GM12878 (cell line): Measurements from ENCODE around the gene NRG2. TPM values are rescaled to one million over a fixed set of nuclear protein-coding genes. Genes with fewer than 3 reads are reported as not detected.

Experiments used
- ATAC-seq: fragments of 200-7000 bp; cut with Tn5 transposase; 3 replicates; pipeline ENCODE4 v1.9.1; 2020; ENCODE audit warnings: mild to moderate bottlenecking, moderate library complexity
- BruUV-seq: library from RNA; stranded (reverse); fragments of 400-500 nt; replicated peaks from 2 replicates; lab custom pipeline; 2021; lab: Mats Ljungman, UMichigan
- CTCF ChIA-PET: fragments of 300-600 bp; sonication (Branson Sonifier 250); formaldehyde crosslinking; extraction: SDS; loops from one replicate; lab custom pipeline; 2021; ENCODE audit warnings: inconsistent platforms; lab: Yijun Ruan, JAX
- POLR2A ChIA-PET: fragments of 350-600 bp; formaldehyde crosslinking; extraction: SDS; loops from one replicate; lab custom pipeline; 2021; ENCODE audit warnings: inconsistent platforms; lab: Charles Lee
- RAD21 ChIA-PET: fragments of 300-600 bp; sonication (Branson Sonifier 250); formaldehyde crosslinking; loops from one replicate; lab custom pipeline; 2023; ENCODE audit warnings: antibody characterized with exemption; ENCODE audit not compliant: unreplicated experiment; lab: Charles Lee
- SMC1A ChIA-PET: fragments of 300-600 bp; sonication (Branson Sonifier 250); formaldehyde crosslinking; loops from one replicate; lab custom pipeline; 2023; ENCODE audit not compliant: unreplicated experiment, uncharacterized antibody; lab: Charles Lee
- DNase-seq: peaks from one replicate; pipeline ENCODE4 v3.0.0-alpha.2; 2011; ENCODE audit warnings: low read depth, low spot score
- FAIRE-seq: peaks from 3 replicates; lab custom pipeline; 2011; peaks lifted over from hg19 to GRCh38; lab: Jason Lieb, UNC
- H2AFZ ChIP-seq: 2 replicates; pipeline ENCODE4 v1.6.0; 2011; ENCODE audit warnings: low read depth, low read length, control low read depth; ENCODE audit not compliant: control insufficient read depth
- H3K27ac ChIP-seq: 2 replicates; pipeline ENCODE4 v1.5.1; 2011; ENCODE audit warnings: control low read depth; ENCODE audit not compliant: control insufficient read depth, insufficient read depth
- H3K27me3 ChIP-seq, 2 experiments: replicated peaks in 1 of 2; 2 replicates each; pipeline versions ENCODE4 v1.6.0 to v1.6.1; 2011; ENCODE audit warnings: low read length in 1 of 2; ENCODE audit not compliant: control insufficient read depth in 2 of 2, insufficient read depth in 2 of 2
- H3K36me3 ChIP-seq, 2 experiments: 2 replicates each; pipeline ENCODE4 v1.5.1; 2011; ENCODE audit warnings: low read length in 1 of 2; ENCODE audit not compliant: control insufficient read depth in 2 of 2, insufficient read depth in 2 of 2
- H3K4me1 ChIP-seq: 2 replicates; pipeline ENCODE4 v1.6.1; 2011; ENCODE audit warnings: mild to moderate bottlenecking, low read length, moderate library complexity, mixed read lengths; ENCODE audit not compliant: control insufficient read depth, insufficient read depth
- H3K4me2 ChIP-seq: 2 replicates; pipeline ENCODE4 v1.6.0; 2011; ENCODE audit warnings: control low read depth; ENCODE audit not compliant: control insufficient read depth, insufficient read depth
- H3K4me3 ChIP-seq: fragments of 200-600 bp; sonication (generic); 2 replicates; pipeline ENCODE4 v1.5.1; 2016
- H3K79me2 ChIP-seq: 2 replicates; pipeline ENCODE4 v1.6.0; 2011; ENCODE audit warnings: low read length; ENCODE audit not compliant: control insufficient read depth, insufficient read depth
- H3K9ac ChIP-seq: 2 replicates; pipeline ENCODE4 v1.8.0; 2011; ENCODE audit warnings: low read length, control low read depth, mixed read lengths; ENCODE audit not compliant: control insufficient read depth, insufficient read depth
- H3K9me3 ChIP-seq: replicated peaks from 3 replicates; pipeline ENCODE4 v1.5.1; 2011; ENCODE audit warnings: mild to moderate bottlenecking, low read length; ENCODE audit not compliant: control insufficient read depth, insufficient read depth
- H4K20me1 ChIP-seq: 2 replicates; pipeline ENCODE4 v1.6.0; 2011; ENCODE audit not compliant: control insufficient read depth, insufficient read depth
- BMI1 ChIP-seq: fragments of 450-650 bp; IDR thresholded peaks from 2 replicates; pipeline ENCODE4 v1.6.1; 2016; ENCODE audit warnings: mild to moderate bottlenecking, moderate library complexity, borderline replicate concordance
- RAD21 ChIP-seq: IDR thresholded peaks from 2 replicates; pipeline ENCODE4 v1.6.1; 2011; ENCODE audit warnings: mild to moderate bottlenecking, low read depth, low read length, moderate library complexity; ENCODE audit not compliant: insufficient read depth
- SIN3A ChIP-seq: IDR thresholded peaks from 2 replicates; pipeline ENCODE4 v1.6.1; 2012; ENCODE audit warnings: low read depth, low read length, improper control_type of control experiment
- WGBS: methylation state at CpG from one replicate; pipeline ENCODE4 v1.1.6; 2016; ENCODE audit warnings: low lambda C conversion rate; ENCODE audit not compliant: insufficient replicate concordance, insufficient coverage; ENCODE audit errors: missing lambda C conversion rate; 5-methylcytosine and 5-hydroxymethylcytosine counted together
- in situ Hi-C: fragments of 300-500 bp; cut with MboI; formaldehyde crosslinking; loops from 9 replicates; pipeline ENCODE4 v1.14.3; 2018; ENCODE audit warnings: mixed read lengths
- intact Hi-C: fragments of 100-400 bp; cut with micrococcal nuclease; formaldehyde crosslinking; loops from one replicate; pipeline ENCODE4 v1.14.2; 2022; ENCODE audit not compliant: unreplicated experiment
- polyA plus RNA-seq, 11 experiments: library from polyadenylated mRNA; depleted of rRNA in 4 of 11; unstranded in 6 of 11; stranded (reverse) in 5 of 11; fragments of >200 nt; fragmentation: Nextera tagmentation in 4 of 11; fragmentation: Illumina TruSeq in 1 of 11; extraction: Ambion mirVana in 4 of 11; extraction: Trizol in 1 of 11; gene quantifications; 1 replicate in 1 of 11; 2 replicates in 10 of 11; pipeline versions ENCODE4 v1.2.1 to v1.2.3, GENCODE V29; 2011 to 2016; ENCODE audit warnings: inconsistent platforms in 2 of 11, missing spikeins in 2 of 11, low read depth in 1 of 11
- total RNA-seq, 4 experiments: library from RNA; depleted of rRNA in 3 of 4; stranded (reverse); fragments of >200 nt in 3 of 4; fragmentation: Illumina TruSeq in 1 of 4; extraction: Trizol in 1 of 4; gene quantifications; 2 replicates each; pipeline versions ENCODE4 v1.2.1 to v1.2.3, GENCODE V29; 2013 to 2021
- TF ChIP-seq, protein P1 (sequence below): IDR thresholded peaks from 2 replicates; pipeline ENCODE4 v1.6.1; 2011; ENCODE audit warnings: borderline replicate concordance, low read depth, mild to moderate bottlenecking, moderate library complexity, low read length; ENCODE audit not compliant: insufficient read depth, poor library complexity, severe bottlenecking
- TF ChIP-seq, protein P2 (sequence below): fragments of 150-350 bp; IDR thresholded peaks from 2 replicates; pipeline ENCODE4 v1.6.1; 2016; ENCODE audit warnings: low read depth, low read length
- TF ChIP-seq, protein P3 (sequence below): IDR thresholded peaks from 2 replicates; pipeline ENCODE4 v1.6.1; 2012; ENCODE audit warnings: improper control_type of control experiment, low read depth, low read length; ENCODE audit not compliant: insufficient replicate concordance

The NRG2 gene
- total and polyA plus RNA-seq, 10 of the 15 experiments (the other 5 are each of a cell fraction or from before 2014, with no cell fraction given): 0.10 to 21.7 (median 9.6) TPM

DNA sequence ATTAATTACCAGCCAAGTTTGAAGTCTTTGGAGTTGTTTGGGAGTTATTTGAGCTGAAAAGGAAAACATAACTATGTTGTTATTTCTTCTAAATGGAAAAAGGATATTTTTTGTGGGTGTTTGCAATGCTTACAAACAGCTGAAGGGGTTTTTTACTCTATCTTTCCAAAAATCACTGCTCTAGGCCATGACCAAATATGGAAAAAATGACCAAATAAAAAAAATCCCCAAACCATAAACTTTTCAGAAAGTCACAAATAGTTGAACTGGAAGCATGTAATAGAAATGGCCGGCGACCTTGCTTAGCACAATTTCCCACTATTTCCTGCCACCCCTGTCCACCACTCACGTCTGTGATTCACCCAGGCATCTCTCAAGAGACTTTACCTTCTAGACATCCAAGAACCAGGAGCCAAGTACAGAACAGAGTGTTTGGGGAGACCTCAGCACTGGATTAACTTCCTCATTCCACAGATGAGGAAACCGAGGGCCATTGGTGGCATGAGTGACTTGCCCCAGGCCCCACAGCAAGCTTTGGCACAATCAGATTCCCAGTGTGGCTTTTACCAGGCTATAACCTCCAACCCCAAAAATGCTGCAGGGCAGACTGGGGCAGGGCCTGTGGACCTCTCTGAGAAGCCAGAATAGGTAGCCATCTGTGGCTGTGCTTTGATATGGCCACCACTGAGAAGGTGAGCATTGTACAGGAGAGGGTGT is 84.5 kb downstream of the NRG2 start:
- Histone ChIP-seq H3K27ac (peak overlapping the region; percentile 26; the same call in 1 of the 2 replicates), H3K4me3 (no peak overlapping the region), H4K20me1 (no peaks in the 10 kb centered on the region; the same call in 1 of the 2 replicates), H3K36me3 (no peaks in the 10 kb centered on the region), H2AFZ (no peak overlapping the region; the same call in 1 of the 2 replicates), H3K27me3 (no peaks in the 10 kb centered on the region), H3K4me1 (peaks cover 63% of the 10 kb centered on the region), H3K4me2 (no peak overlapping the region), H3K9me3 (no peaks in the 10 kb centered on the region), H3K9ac (no peak overlapping the region), H3K79me2 (peaks cover 4% of the 10 kb centered on the region)
- 30% methylated on average over 4 of the region's 4 CpGs for WGBS
- ChIA-PET RAD21 (interaction anchor here (0.5 to 2.7 kb wide), 2 partner anchors 10 to 22 kb away, joined by 3 to 10 read pairs; no protein-coding TSS in a partner anchor), SMC1A (interaction anchor here (0.8 to 3.7 kb wide), 5 partner anchors 9 to 211 kb away, joined by 3 to 17 read pairs (median 4); no protein-coding TSS in a partner anchor), POLR2A (interaction anchor here (0.5 to 1.2 kb wide), 3 partner anchors 30 to 149 kb away, joined by 3 read pairs; no protein-coding TSS in a partner anchor), CTCF (interaction anchor here (1.1 to 5.5 kb wide), 5 partner anchors 10 to 171 kb away, joined by 3 to 74 read pairs (median 3); no protein-coding TSS in a partner anchor)
- BruUV-seq: no TSS peak
- no peak for FAIRE-seq
- intact Hi-C loops: no loop called here
- in situ Hi-C loops: no loop called here
- DNase-seq: no peak
- no peak for ATAC-seq
- no peak for TF ChIP-seq BMI1
- TF ChIP-seq, protein P1, sequence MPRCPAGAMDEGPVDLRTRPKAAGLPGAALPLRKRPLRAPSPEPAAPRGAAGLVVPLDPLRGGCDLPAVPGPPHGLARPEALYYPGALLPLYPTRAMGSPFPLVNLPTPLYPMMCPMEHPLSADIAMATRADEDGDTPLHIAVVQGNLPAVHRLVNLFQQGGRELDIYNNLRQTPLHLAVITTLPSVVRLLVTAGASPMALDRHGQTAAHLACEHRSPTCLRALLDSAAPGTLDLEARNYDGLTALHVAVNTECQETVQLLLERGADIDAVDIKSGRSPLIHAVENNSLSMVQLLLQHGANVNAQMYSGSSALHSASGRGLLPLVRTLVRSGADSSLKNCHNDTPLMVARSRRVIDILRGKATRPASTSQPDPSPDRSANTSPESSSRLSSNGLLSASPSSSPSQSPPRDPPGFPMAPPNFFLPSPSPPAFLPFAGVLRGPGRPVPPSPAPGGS: no peak
- no peak for TF ChIP-seq SIN3A
- TF ChIP-seq, protein P2, sequence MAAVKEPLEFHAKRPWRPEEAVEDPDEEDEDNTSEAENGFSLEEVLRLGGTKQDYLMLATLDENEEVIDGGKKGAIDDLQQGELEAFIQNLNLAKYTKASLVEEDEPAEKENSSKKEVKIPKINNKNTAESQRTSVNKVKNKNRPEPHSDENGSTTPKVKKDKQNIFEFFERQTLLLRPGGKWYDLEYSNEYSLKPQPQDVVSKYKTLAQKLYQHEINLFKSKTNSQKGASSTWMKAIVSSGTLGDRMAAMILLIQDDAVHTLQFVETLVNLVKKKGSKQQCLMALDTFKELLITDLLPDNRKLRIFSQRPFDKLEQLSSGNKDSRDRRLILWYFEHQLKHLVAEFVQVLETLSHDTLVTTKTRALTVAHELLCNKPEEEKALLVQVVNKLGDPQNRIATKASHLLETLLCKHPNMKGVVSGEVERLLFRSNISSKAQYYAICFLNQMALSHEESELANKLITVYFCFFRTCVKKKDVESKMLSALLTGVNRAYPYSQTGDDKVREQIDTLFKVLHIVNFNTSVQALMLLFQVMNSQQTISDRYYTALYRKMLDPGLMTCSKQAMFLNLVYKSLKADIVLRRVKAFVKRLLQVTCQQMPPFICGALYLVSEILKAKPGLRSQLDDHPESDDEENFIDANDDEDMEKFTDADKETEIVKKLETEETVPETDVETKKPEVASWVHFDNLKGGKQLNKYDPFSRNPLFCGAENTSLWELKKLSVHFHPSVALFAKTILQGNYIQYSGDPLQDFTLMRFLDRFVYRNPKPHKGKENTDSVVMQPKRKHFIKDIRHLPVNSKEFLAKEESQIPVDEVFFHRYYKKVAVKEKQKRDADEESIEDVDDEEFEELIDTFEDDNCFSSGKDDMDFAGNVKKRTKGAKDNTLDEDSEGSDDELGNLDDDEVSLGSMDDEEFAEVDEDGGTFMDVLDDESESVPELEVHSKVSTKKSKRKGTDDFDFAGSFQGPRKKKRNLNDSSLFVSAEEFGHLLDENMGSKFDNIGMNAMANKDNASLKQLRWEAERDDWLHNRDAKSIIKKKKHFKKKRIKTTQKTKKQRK: no peak
- TF ChIP-seq, protein P3, sequence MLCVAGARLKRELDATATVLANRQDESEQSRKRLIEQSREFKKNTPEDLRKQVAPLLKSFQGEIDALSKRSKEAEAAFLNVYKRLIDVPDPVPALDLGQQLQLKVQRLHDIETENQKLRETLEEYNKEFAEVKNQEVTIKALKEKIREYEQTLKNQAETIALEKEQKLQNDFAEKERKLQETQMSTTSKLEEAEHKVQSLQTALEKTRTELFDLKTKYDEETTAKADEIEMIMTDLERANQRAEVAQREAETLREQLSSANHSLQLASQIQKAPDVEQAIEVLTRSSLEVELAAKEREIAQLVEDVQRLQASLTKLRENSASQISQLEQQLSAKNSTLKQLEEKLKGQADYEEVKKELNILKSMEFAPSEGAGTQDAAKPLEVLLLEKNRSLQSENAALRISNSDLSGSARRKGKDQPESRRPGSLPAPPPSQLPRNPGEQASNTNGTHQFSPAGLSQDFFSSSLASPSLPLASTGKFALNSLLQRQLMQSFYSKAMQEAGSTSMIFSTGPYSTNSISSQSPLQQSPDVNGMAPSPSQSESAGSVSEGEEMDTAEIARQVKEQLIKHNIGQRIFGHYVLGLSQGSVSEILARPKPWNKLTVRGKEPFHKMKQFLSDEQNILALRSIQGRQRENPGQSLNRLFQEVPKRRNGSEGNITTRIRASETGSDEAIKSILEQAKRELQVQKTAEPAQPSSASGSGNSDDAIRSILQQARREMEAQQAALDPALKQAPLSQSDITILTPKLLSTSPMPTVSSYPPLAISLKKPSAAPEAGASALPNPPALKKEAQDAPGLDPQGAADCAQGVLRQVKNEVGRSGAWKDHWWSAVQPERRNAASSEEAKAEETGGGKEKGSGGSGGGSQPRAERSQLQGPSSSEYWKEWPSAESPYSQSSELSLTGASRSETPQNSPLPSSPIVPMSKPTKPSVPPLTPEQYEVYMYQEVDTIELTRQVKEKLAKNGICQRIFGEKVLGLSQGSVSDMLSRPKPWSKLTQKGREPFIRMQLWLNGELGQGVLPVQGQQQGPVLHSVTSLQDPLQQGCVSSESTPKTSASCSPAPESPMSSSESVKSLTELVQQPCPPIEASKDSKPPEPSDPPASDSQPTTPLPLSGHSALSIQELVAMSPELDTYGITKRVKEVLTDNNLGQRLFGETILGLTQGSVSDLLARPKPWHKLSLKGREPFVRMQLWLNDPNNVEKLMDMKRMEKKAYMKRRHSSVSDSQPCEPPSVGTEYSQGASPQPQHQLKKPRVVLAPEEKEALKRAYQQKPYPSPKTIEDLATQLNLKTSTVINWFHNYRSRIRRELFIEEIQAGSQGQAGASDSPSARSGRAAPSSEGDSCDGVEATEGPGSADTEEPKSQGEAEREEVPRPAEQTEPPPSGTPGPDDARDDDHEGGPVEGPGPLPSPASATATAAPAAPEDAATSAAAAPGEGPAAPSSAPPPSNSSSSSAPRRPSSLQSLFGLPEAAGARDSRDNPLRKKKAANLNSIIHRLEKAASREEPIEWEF: no peak
- TF ChIP-seq RAD21: no peak
